Thyroid gland (tissue), 4 donors: ENCODE results near the gene TOE1. TPM values are rescaled to one million over a fixed set of nuclear protein-coding genes. Genes with fewer than 3 reads are reported as not detected.

Source experiments
- DNase-seq, 2 donors: peaks; one replicate each; pipeline ENCODE4 v3.0.0-alpha.2; 2019
- H3K27ac ChIP-seq, 3 donors: fragments of 200-600 bp; sonication (generic); 1 replicate in 2 of 3; 2 replicates in 1 of 3; pipeline ENCODE4 v1.5.1; 2016 to 2019; ENCODE audit warnings: mild to moderate bottlenecking in 1 of 3, moderate library complexity in 1 of 3
- H3K27me3 ChIP-seq: fragments of 200-600 bp; sonication (generic); one replicate; pipeline ENCODE4 v1.5.1; 2019
- H3K36me3 ChIP-seq, 2 donors: fragments of 200-600 bp; sonication (generic); one replicate each; pipeline ENCODE4 v1.5.1; 2016 to 2019
- H3K4me1 ChIP-seq, 2 donors: fragments of 200-600 bp; sonication (generic); one replicate each; pipeline ENCODE4 v1.5.1; 2017 to 2019
- H3K4me3 ChIP-seq, 3 donors: fragments of 200-600 bp; sonication (generic); replicated peaks in 1 of 3; 1 replicate in 2 of 3; 2 replicates in 1 of 3; pipeline ENCODE4 v1.5.1; 2016; ENCODE audit warnings: mild to moderate bottlenecking in 1 of 3
- H3K9me3 ChIP-seq: fragments of 200-600 bp; sonication (generic); one replicate; pipeline ENCODE4 v1.5.1; 2017
- POLR2A ChIP-seq, 2 donors: fragments of 450-650 bp; IDR thresholded peaks; one replicate each; pipeline ENCODE4 v1.6.1; 2017; ENCODE audit warnings: antibody characterized with exemption in 2 of 2, mild to moderate bottlenecking in 2 of 2, moderate library complexity in 1 of 2
- WGBS, 2 donors: methylation state at CpG; one replicate each; pipeline ENCODE4 v1.1.5; 2017; 5-methylcytosine and 5-hydroxymethylcytosine counted together
- intact Hi-C: fragments of 100-400 bp; cut with DNase I; formaldehyde crosslinking; loops from one replicate; pipeline ENCODE4 v1.15.1; 2023
- total RNA-seq, 4 donors: library from RNA; depleted of rRNA; stranded (reverse); fragments of >200 nt; gene quantifications; one replicate each; pipeline ENCODE4 v1.2.3, GENCODE V29; 2016
- TF ChIP-seq, protein P1 (sequence below), 6 experiments: fragments of 200-600 bp in 3 of 6; fragments of 450-650 bp in 3 of 6; sonication (generic) in 3 of 6; IDR thresholded peaks; one replicate each; pipeline ENCODE4 v1.5.1; 2016 to 2019; ENCODE audit warnings: antibody characterized with exemption in 6 of 6, mild to moderate bottlenecking in 2 of 6, inconsistent platforms in 1 of 6, moderate library complexity in 1 of 6

TOE1 gene
- total RNA-seq, 4 donors from 2014 or later, result 15.7 to 19.8 (median 17.8) TPM

DNA sequence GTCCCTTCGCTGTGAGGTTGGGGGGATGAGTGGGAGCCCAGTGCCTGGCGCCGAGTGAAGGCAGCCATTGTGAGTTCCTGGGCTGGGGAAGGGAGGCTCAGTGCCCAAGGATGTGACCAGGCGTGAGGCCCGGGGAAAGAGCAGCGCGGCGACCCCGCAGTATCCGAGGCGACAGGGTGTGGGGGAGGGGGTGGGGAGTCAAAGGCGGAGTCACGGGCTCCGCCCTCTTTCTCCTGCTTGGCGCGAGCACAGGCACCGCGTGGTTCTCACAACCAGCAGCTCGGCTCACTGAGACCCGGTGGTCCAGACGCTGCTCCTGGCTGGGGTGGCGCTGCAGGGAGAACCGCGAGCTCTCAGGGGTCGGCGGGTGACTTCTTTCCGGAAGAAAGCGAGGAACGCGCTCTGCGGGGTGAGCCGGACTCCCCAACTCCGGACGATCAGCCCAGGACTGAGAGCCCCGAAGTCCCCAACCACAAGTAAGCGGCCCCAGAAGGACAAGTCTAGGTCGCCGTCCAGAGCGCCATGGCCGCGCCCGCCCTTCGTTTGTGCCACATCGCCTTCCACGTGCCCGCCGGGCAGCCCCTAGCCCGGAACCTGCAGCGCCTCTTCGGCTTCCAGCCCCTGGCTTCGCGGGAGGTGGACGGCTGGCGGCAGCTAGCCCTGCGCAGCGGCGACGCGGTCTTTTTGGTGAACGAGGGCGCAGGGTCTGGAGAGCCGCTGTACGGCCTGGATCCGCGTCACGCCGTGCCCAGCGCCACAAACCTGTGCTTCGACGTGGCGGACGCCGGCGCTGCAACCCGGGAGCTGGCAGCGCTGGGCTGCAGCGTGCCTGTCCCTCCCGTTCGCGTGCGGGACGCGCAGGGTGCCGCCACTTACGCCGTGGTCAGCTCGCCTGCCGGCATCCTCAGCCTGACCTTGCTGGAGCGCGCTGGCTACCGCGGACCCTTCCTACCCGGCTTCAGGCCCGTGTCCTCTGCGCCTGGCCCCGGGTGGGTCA is 13.0 kb upstream of the TOE1 start, which contains the start of gene HPDL:
TSS of gene HPDL (plus strand) at position 269 of the 997 bp plus-strand sequence. CDS start at position 523, 254 bp downstream.
- intact Hi-C loops, result no loop called here
- Histone ChIP-seq H3K27me3 (no peaks in the 10 kb centered on the region), H3K4me1 (peaks cover 19 to 22% of the 10 kb centered on the region in 2 donors), H3K27ac (peak within 1 kb of the TSS in 1 of 3 donors; percentile 59), H3K9me3 (no peaks in the 10 kb centered on the region), H3K36me3 (peaks cover 6 to 9% of the 10 kb centered on the region in 2 donors), H3K4me3 (peak within 1 kb of the TSS; percentile 20 to 36 (median 25))
- WGBS, 2 donors, result 0 to 6% methylated on average over 17 to 27 of the region's 96 CpGs
- peak; percentile 72 to 76 for DNase-seq
- TF ChIP-seq, protein P1, sequence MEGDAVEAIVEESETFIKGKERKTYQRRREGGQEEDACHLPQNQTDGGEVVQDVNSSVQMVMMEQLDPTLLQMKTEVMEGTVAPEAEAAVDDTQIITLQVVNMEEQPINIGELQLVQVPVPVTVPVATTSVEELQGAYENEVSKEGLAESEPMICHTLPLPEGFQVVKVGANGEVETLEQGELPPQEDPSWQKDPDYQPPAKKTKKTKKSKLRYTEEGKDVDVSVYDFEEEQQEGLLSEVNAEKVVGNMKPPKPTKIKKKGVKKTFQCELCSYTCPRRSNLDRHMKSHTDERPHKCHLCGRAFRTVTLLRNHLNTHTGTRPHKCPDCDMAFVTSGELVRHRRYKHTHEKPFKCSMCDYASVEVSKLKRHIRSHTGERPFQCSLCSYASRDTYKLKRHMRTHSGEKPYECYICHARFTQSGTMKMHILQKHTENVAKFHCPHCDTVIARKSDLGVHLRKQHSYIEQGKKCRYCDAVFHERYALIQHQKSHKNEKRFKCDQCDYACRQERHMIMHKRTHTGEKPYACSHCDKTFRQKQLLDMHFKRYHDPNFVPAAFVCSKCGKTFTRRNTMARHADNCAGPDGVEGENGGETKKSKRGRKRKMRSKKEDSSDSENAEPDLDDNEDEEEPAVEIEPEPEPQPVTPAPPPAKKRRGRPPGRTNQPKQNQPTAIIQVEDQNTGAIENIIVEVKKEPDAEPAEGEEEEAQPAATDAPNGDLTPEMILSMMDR (IDR thresholded peaks at IDR 0.05), result no peak
- TF ChIP-seq POLR2A (IDR thresholded peaks at IDR 0.05), result peak in 1 of 2 donors; percentile 43

GRCh38 chr1:45327644-45328515 is 12.1 kb upstream of the TOE1 start:
- no peak for DNase-seq
- intact Hi-C loops, result no loop called here
- Histone ChIP-seq H3K27me3 (no peaks in the 10 kb centered on the region), H3K27ac (no peak overlapping the region), H3K36me3 (peaks cover 13 to 14% of the 10 kb centered on the region in 2 donors), H3K9me3 (no peaks in the 10 kb centered on the region), H3K4me3 (no peak overlapping the region), H3K4me1 (peaks cover 19 to 22% of the 10 kb centered on the region in 2 donors)
- WGBS, 2 donors, result 79 to 86% methylated on average over 5 to 18 of the region's 19 CpGs
- TF ChIP-seq, protein P1 (IDR thresholded peaks at IDR 0.05), result no peak
- no peak for TF ChIP-seq POLR2A (IDR thresholded peaks at IDR 0.05)

GRCh38 chr1:45328680-45329079 is 11.3 kb upstream of the TOE1 start:
- Histone ChIP-seq H3K4me1 (peaks cover 19 to 22% of the 10 kb centered on the region in 2 donors), H3K27me3 (no peaks in the 10 kb centered on the region), H3K4me3 (no peak overlapping the region), H3K27ac (no peak overlapping the region), H3K36me3 (peaks cover 13 to 22% of the 10 kb centered on the region in 2 donors), H3K9me3 (no peaks in the 10 kb centered on the region)
- no peak for TF ChIP-seq POLR2A (IDR thresholded peaks at IDR 0.05)
- TF ChIP-seq, protein P1 (IDR thresholded peaks at IDR 0.05), result no peak
- WGBS, 2 donors, result 87 to 89% methylated on average over 5 of the region's 5 CpGs
- intact Hi-C loops, result no loop called here
- no peak for DNase-seq

- no peak for TF ChIP-seq POLR2A (IDR thresholded peaks at IDR 0.05)
- TF ChIP-seq, protein P1 (IDR thresholded peaks at IDR 0.05), result no peak
- Histone ChIP-seq H3K4me3 (no peak overlapping the region), H3K9me3 (no peaks in the 10 kb centered on the region), H3K27ac (no peak overlapping the region), H3K36me3 (peaks cover 13 to 22% of the 10 kb centered on the region in 2 donors), H3K4me1 (peaks cover 19 to 22% of the 10 kb centered on the region in 2 donors), H3K27me3 (no peaks in the 10 kb centered on the region)
- 73 to 79% methylated on average over 4 of the region's 4 CpGs for WGBS, 2 donors
- intact Hi-C loops, result no loop called here
- no peak for DNase-seq
Observed at GRCh38 chr1:45329445-45329844, 10.5 kb upstream of the TOE1 start.
